HepG2 (cell line): ENCODE data around the gene PCSK7.
"Not testable (repeated sequence)": the region's sequence is repeated elsewhere in the genome, so short reads cannot be mapped to it uniquely, and the experiment has no call there.

Source experiments
- ASH2L ChIP-seq: fragments of 300-600, 200-600 bp; sonication (generic); IDR thresholded peaks from 2 replicates; pipeline ENCODE4 v1.7.0; 2017; ENCODE audit warnings: low read depth, mild to moderate bottlenecking, moderate library complexity, mixed read lengths, low read length; ENCODE audit not compliant: insufficient read length
- ATF4 ChIP-seq, 2 experiments: fragments of 450-650 bp in 1 of 2; sonication (generic) in 1 of 2; formaldehyde crosslinking; IDR thresholded peaks; 2 replicates each; pipeline versions ENCODE4 v1.5.0 to v1.8.0; 2020 to 2022; ENCODE audit warnings: mild to moderate bottlenecking in 1 of 2, missing genetic modification reagents in 1 of 2
- CTCF ChIP-seq: sonication (generic); formaldehyde crosslinking; IDR thresholded peaks from 2 replicates; pipeline ENCODE4 v1.5.0; 2020; ENCODE audit warnings: mild to moderate bottlenecking, missing genetic modification reagents, moderate library complexity
- EHMT2 ChIP-seq: fragments of 200-600 bp; sonication (generic); IDR thresholded peaks from 2 replicates; pipeline ENCODE4 v1.7.0; 2017; ENCODE audit warnings: antibody characterized with exemption, low read depth, low read length, borderline replicate concordance
- FOXM1 ChIP-seq: sonication (generic); formaldehyde crosslinking; IDR thresholded peaks from 2 replicates; pipeline ENCODE4 v1.5.0; 2020; ENCODE audit warnings: missing genetic modification reagents
- GFI1 ChIP-seq: sonication (generic); formaldehyde crosslinking; IDR thresholded peaks from 2 replicates; pipeline ENCODE4 v1.5.0; 2020; ENCODE audit warnings: missing genetic modification reagents, mild to moderate bottlenecking, borderline replicate concordance
- KDM4B ChIP-seq: sonication (generic); formaldehyde crosslinking; IDR thresholded peaks from 2 replicates; pipeline ENCODE4 v1.4.0; 2020; ENCODE audit warnings: missing genetic modification reagents
- MED1 ChIP-seq: sonication (generic); formaldehyde crosslinking; IDR thresholded peaks from 2 replicates; pipeline ENCODE4 v1.4.0; 2020; ENCODE audit warnings: missing genetic modification reagents
- NPAS2 ChIP-seq: sonication (generic); formaldehyde crosslinking; IDR thresholded peaks from 2 replicates; pipeline ENCODE4 v1.8.0; 2022; ENCODE audit warnings: mild to moderate bottlenecking, missing genetic modification reagents, borderline replicate concordance
- POLR2AphosphoS2 ChIP-seq: IDR thresholded peaks from 2 replicates; pipeline ENCODE4 v1.6.1; 2011; ENCODE audit warnings: low read depth, low read length, improper control_type of control experiment
- SNRNP70 ChIP-seq: fragments of 200-400 bp; formaldehyde crosslinking; IDR thresholded peaks from 2 replicates; pipeline ENCODE4 v1.6.1; 2017; ENCODE audit warnings: mild to moderate bottlenecking, low read depth, low read length, moderate library complexity
- SOX6 ChIP-seq, 2 experiments: fragments of 450-650 bp in 1 of 2; sonication (generic) in 1 of 2; formaldehyde crosslinking in 1 of 2; IDR thresholded peaks; 2 replicates each; pipeline versions ENCODE4 v1.4.0 to v1.6.1; 2017 to 2020; ENCODE audit warnings: antibody characterized with exemption in 1 of 2, mild to moderate bottlenecking in 1 of 2, missing genetic modification reagents in 1 of 2
- ZBTB43 ChIP-seq: sonication (generic); formaldehyde crosslinking; conservative IDR thresholded peaks from 2 replicates; pipeline ENCODE4 v1.4.0; 2020; ENCODE audit warnings: missing genetic modification reagents

GRCh38 chr11:117183178-117183577 is 48.7 kb downstream of the PCSK7 start:
- TF ChIP-seq CTCF (CRISPR knock-in tag); POLR2AphosphoS2; KDM4B (CRISPR knock-in tag); SNRNP70; ZBTB43 (CRISPR knock-in tag); SOX6 (IDR thresholded peaks at IDR 0.05); SOX6 (CRISPR knock-in tag; IDR thresholded peaks at IDR 0.05); FOXM1; NPAS2 (CRISPR knock-in tag); ASH2L; MED1; GFI1; EHMT2; ATF4 (CRISPR knock-in tag; IDR thresholded peaks at IDR 0.05): not testable (repeated sequence)
